Muscle of back (tissue), 11 donors: Measurements from ENCODE around the gene COX7B. TPM values are rescaled to one million over a fixed set of nuclear protein-coding genes. Genes with fewer than 3 reads are reported as not detected.
"Not testable (repeated sequence)": the region's sequence is repeated elsewhere in the genome, so short reads cannot be mapped to it uniquely, and the experiment has no call there.

Experiments used
- DNase-seq, 3 donors: peaks; one replicate each; pipeline versions ENCODE4 v3.0.0 to v3.0.0-alpha.2; 2013
- polyA plus RNA-seq, 10 donors: library from polyadenylated mRNA; unstranded; fragments of 120-200 nt; gene quantifications; one replicate each; pipeline ENCODE4 v1.2.1, GENCODE V29; 2013; ENCODE audit not compliant: insufficient read length in 10 of 10

COX7B gene
- polyA plus RNA-seq, 10 donors = 231 to 299 (median 268) TPM

- no peak for DNase-seq
Measured at GRCh38 chrX:77937291-77937690, 38.0 kb downstream of the COX7B start.

GRCh38 chrX:77938083-77938680 lies 38.9 kb downstream of the COX7B start:
- DNase-seq = no peak

DNA sequence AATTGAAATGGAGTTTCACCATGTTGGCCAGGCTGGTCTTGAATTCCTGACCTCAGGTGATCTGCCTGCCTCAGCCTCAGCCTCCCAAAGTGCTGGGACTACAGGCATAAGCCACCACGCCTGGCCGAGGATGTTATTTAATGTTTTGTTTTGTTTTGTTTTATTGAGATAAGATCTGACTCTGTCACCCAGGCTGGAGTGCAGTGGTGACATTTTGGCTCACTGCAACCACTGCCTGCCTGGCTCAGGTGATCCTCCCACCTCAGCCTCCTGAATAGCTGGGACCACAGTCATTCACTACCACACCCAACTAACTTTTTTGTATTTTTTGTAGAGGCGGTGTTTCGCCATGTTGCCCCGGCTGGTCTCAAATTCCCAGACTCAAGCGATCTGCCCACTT lies 45.8 kb downstream of the COX7B start:
- DNase-seq = not testable (repeated sequence)

DNA sequence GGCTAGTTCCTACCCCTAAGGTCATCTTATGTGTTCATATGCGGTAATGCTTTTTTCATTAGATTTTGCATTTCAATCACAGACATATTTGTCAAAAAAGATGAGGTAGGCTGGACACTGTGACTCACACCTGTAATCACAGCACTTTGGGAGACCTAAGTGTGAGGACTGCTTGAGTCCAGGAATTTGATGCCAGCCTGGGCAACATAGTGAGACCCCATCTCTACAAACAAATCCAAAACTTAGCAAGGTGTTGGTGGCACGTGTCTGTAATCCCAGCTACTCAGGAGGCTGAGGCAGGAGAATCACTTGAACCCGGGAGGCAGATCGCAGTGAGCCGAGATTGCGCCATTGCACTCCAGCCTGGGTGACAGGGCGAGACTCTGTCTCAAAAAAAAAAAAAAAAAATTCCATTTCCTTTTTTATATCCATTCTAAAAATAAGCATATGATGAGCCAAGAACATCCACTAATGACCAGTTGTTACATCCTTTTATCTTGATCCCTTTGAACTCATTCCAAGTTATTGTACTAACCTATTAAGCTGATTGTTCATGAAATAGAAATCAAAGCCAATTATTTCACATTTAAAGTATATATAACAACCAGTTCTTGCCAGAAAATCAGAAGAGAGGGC lies 46.8 kb downstream of the COX7B start:
- DNase-seq = no peak

- no peak for DNase-seq
Measured at GRCh38 chrX:77946571-77946970, 47.3 kb downstream of the COX7B start.

DNA sequence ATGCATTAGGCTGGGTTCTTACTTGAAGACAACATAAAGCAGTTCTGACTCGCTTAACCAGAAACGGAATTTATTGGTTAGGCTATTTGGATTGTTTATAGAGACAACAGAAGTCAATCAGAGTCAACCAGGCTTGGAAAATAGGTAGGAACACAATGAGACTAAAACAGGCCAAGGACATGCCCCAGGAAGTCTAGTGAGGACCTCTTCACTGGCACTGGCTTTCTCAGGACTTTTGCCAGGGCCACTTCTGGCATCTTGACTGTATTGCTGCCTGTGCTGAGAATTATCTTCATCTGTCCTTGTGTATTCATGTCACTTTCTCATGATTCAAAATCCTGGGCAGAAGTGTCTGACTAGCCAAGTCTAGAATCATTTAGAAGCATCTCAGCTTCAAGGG lies 50.6 kb downstream of the COX7B start:
- DNase-seq = no peak

DNA sequence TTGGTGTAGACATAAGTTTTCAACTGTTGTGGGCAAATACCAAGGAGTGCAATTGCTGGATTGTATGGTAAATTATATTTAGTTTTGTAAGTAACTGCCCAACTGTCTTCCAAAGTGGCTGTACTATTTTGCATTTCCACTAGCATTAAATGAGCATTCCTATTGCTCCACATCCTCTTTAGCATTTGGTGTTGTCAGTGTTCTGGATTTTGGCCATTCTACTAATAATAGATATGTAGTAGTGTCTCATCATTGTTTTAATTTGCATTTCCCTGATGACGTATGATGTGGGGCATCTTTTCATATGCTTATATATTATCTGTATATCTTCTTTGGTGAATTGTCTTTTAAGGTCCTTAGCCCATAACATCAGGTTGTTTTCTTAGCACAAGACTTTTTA lies 52.9 kb downstream of the COX7B start:
- DNase-seq = no peak

GRCh38 chrX:77953302-77953701 lies 54.0 kb downstream of the COX7B start:
- DNase-seq = no peak

- DNase-seq = no peak
Measured at GRCh38 chrX:77953708-77954107, 54.4 kb downstream of the COX7B start.

Other genes with a start within 250 kb of the COX7B start
- gene ATRX, start 113.3 kb upstream of the COX7B start, polyA plus RNA-seq = 10 to 100 TPM; 43.1 to 68.3 (median 54.7) TPM
- gene MAGT1, start 4.0 kb upstream of the COX7B start, polyA plus RNA-seq = 10 to 100 TPM; 37.2 to 49.6 (median 45.0) TPM
- gene ATP7A, start 11.2 kb downstream of the COX7B start, polyA plus RNA-seq = 1 to 10 TPM; 7.5 to 10.0 (median 8.7) TPM
- gene PGAM4, start 70.2 kb downstream of the COX7B start, polyA plus RNA-seq = under 1 TPM in 1 of 10 donors, not detected in 9; 0.41 TPM
- gene PGK1, start 204.8 kb downstream of the COX7B start, polyA plus RNA-seq = 100 to 1,000 TPM; 212 to 326 (median 281) TPM
- 10 to 100 TPM; 27.1 to 37.0 (median 31.6) TPM for gene TAF9B, start 240.2 kb downstream of the COX7B start, polyA plus RNA-seq